A204.1 (cell line): ENCODE data around the gene CWH43.
"Not testable (repeated sequence)": the region's sequence is repeated elsewhere in the genome, so short reads cannot be mapped to it uniquely, and the experiment has no call there.

Source experiments
- FAIRE-seq: peaks from 2 replicates; lab custom pipeline; 2012; peaks lifted over from hg19 to GRCh38; lab: Jason Lieb, UNC

Gene CWH43

GRCh38 chr4:48985976-48986653 lies at the start of gene CWH43:
TSS of gene CWH43 (plus strand) at chr4:48986275. CDS start at chr4:48986430, 155 bp downstream.
- no peak for FAIRE-seq

- no peak for FAIRE-seq
These were observed 49.0 kb upstream of the CWH43 start for GRCh38 chr4:48937033-48937432.

- FAIRE-seq, result no peak
These were observed 47.2 kb upstream of the CWH43 start for GRCh38 chr4:48938831-48939230.

GRCh38 chr4:48939785-48940184 lies 46.3 kb upstream of the CWH43 start:
- FAIRE-seq, result no peak

GRCh38 chr4:48943387-48943786 lies 42.7 kb upstream of the CWH43 start:
- FAIRE-seq, result no peak

- no peak for FAIRE-seq
These were observed 41.8 kb upstream of the CWH43 start for GRCh38 chr4:48944252-48944651.

- FAIRE-seq, result no peak
These were observed 41.3 kb upstream of the CWH43 start for GRCh38 chr4:48944756-48945241.

GRCh38 chr4:48945981-48946380 lies 40.1 kb upstream of the CWH43 start:
- peak; percentile 41 for FAIRE-seq

- FAIRE-seq, result no peak
These were observed 38.3 kb upstream of the CWH43 start for GRCh38 chr4:48947731-48948130.

- no peak for FAIRE-seq
These were observed 37.0 kb upstream of the CWH43 start for GRCh38 chr4:48949086-48949485.

- no peak for FAIRE-seq
These were observed 36.4 kb upstream of the CWH43 start for GRCh38 chr4:48949518-48950219.

- no peak for FAIRE-seq
These were observed 31.8 kb upstream of the CWH43 start for GRCh38 chr4:48954314-48954713.

GRCh38 chr4:48957366-48957765 lies 28.7 kb upstream of the CWH43 start:
- FAIRE-seq, result not testable (repeated sequence)

- FAIRE-seq, result no peak
These were observed 27.5 kb upstream of the CWH43 start for GRCh38 chr4:48958582-48958981.

- FAIRE-seq, result no peak
These were observed 25.0 kb upstream of the CWH43 start for GRCh38 chr4:48960988-48961635.

- no peak for FAIRE-seq
These were observed 23.4 kb upstream of the CWH43 start for GRCh38 chr4:48962636-48963035.

GRCh38 chr4:48963042-48963679 lies 22.9 kb upstream of the CWH43 start:
- FAIRE-seq, result peak; percentile 98

- no peak for FAIRE-seq
These were observed 19.0 kb upstream of the CWH43 start for GRCh38 chr4:48967101-48967500.

GRCh38 chr4:48967631-48968030 lies 18.4 kb upstream of the CWH43 start:
- no peak for FAIRE-seq

- FAIRE-seq, result no peak
These were observed 17.3 kb upstream of the CWH43 start for GRCh38 chr4:48968814-48969213.

GRCh38 chr4:48970471-48970921 lies 15.6 kb upstream of the CWH43 start:
- FAIRE-seq, result no peak

- FAIRE-seq, result no peak
These were observed 11.0 kb upstream of the CWH43 start for GRCh38 chr4:48974979-48975640.
